MCF 10A (cell line): ENCODE data around the gene ARHGAP28. TPM values are rescaled to one million over a fixed set of nuclear protein-coding genes. Genes with fewer than 3 reads are reported as not detected.

ENCODE experiments used
- BruUV-seq: library from RNA; stranded (reverse); fragments of 400-500 nt; replicated peaks from 2 replicates; lab custom pipeline; 2021; lab: Mats Ljungman, UMichigan
- CTCF ChIA-PET: fragments of 300-600 bp; sonication (Branson Sonifier 250); formaldehyde crosslinking; extraction: SDS; loops from one replicate; lab custom pipeline; 2021; ENCODE audit warnings: antibody characterized with exemption, inconsistent platforms; lab: Yijun Ruan, JAX
- POLR2A ChIA-PET: fragments of 300-600, 350-650 bp; sonication (Branson Sonifier 250); formaldehyde crosslinking; extraction: SDS; loops from one replicate; lab custom pipeline; 2020; ENCODE audit warnings: antibody characterized with exemption, inconsistent platforms; lab: Yijun Ruan, JAX
- DNase-seq: peaks from one replicate; pipeline ENCODE4 v3.0.0-alpha.2; 2018; ENCODE audit not compliant: unreplicated experiment
- H3K27ac Mint-ChIP-seq: one replicate; pipeline ENCODE4 v1.8.0; 2022; ENCODE audit warnings: mild to moderate bottlenecking, low read depth, mixed read lengths; ENCODE audit not compliant: unreplicated experiment
- H3K27me3 Mint-ChIP-seq: one replicate; pipeline ENCODE4 v1.8.0; 2022; ENCODE audit warnings: mixed read lengths; ENCODE audit not compliant: insufficient read depth, unreplicated experiment
- H3K36me3 Mint-ChIP-seq: one replicate; pipeline ENCODE4 v1.8.0; 2022; ENCODE audit warnings: mild to moderate bottlenecking, moderate library complexity, mixed read lengths; ENCODE audit not compliant: insufficient read depth, unreplicated experiment
- H3K4me1 Mint-ChIP-seq: one replicate; pipeline ENCODE4 v1.8.0; 2022; ENCODE audit warnings: mixed read lengths; ENCODE audit not compliant: insufficient read depth, unreplicated experiment
- H3K4me3 Mint-ChIP-seq: one replicate; pipeline ENCODE4 v1.8.0; 2022; ENCODE audit warnings: mild to moderate bottlenecking, moderate library complexity, mixed read lengths; ENCODE audit not compliant: unreplicated experiment
- H3K9me3 Mint-ChIP-seq: one replicate; pipeline ENCODE4 v1.8.0; 2022; ENCODE audit warnings: mixed read lengths; ENCODE audit not compliant: unreplicated experiment
- CTCF ChIP-seq: fragments of 200-600 bp; IDR thresholded peaks from one replicate; pipeline ENCODE4 v1.8.0; 2022; ENCODE audit warnings: antibody characterized with exemption, mild to moderate bottlenecking; ENCODE audit not compliant: unreplicated experiment
- intact Hi-C: fragments of 100-400 bp; cut with micrococcal nuclease; formaldehyde crosslinking; loops from 2 replicates; pipeline ENCODE4 v1.14.1; 2022
- total RNA-seq: library from RNA; stranded (reverse); gene quantifications from 2 replicates; pipeline ENCODE4 v1.2.3, GENCODE V29; 2022

The ARHGAP28 gene
- total RNA-seq, 1 experiment from 2014 or later = 3.0 TPM

- Mint-ChIP-seq H3K4me3 (no peak overlapping the region), H3K9me3 (no peaks in the 10 kb centered on the region), H3K27ac (no peak overlapping the region), H3K4me1 (peaks cover 8% of the 10 kb centered on the region), H3K36me3 (no peaks in the 10 kb centered on the region), H3K27me3 (no peaks in the 10 kb centered on the region)
- intact Hi-C loops = no loop called here
- ChIA-PET CTCF (no interaction called here), POLR2A (interaction anchor here (0.6 kb wide), 1 partner anchor 18 kb away, joined by 3 read pairs; no protein-coding TSS in a partner anchor)
- no peak for DNase-seq
- no TSS peak for BruUV-seq
- no peak for TF ChIP-seq CTCF
Measured at GRCh38 chr18:6785411-6785810, 55.9 kb downstream of the ARHGAP28 start.

- POLR2A ChIA-PET = no interaction called here
- DNase-seq = no peak
- intact Hi-C loops = no loop called here
- CTCF ChIA-PET = no interaction called here
- no peaks in the 10 kb centered on the region for H3K27me3 Mint-ChIP-seq
- TF ChIP-seq CTCF = no peak
- BruUV-seq = no TSS peak
- H3K36me3 Mint-ChIP-seq = no peaks in the 10 kb centered on the region
- no peaks in the 10 kb centered on the region for H3K9me3 Mint-ChIP-seq
- H3K27ac Mint-ChIP-seq = no peak overlapping the region
- no peak overlapping the region for H3K4me3 Mint-ChIP-seq
- H3K4me1 Mint-ChIP-seq = no peaks in the 10 kb centered on the region
Measured at GRCh38 chr18:6792391-6792790, 62.9 kb downstream of the ARHGAP28 start.

GRCh38 chr18:6793455-6793854, 63.9 kb downstream of the ARHGAP28 start:
- no peak for TF ChIP-seq CTCF
- Mint-ChIP-seq H3K9me3 (no peaks in the 10 kb centered on the region), H3K4me3 (no peak overlapping the region), H3K4me1 (no peaks in the 10 kb centered on the region), H3K27me3 (no peaks in the 10 kb centered on the region), H3K36me3 (no peaks in the 10 kb centered on the region), H3K27ac (no peak overlapping the region)
- CTCF ChIA-PET = no interaction called here
- intact Hi-C loops = no loop called here
- DNase-seq = no peak
- no TSS peak for BruUV-seq
- POLR2A ChIA-PET = no interaction called here

- no peak overlapping the region for H3K4me3 Mint-ChIP-seq
- no peak overlapping the region for H3K27ac Mint-ChIP-seq
- CTCF ChIA-PET = no interaction called here
- H3K27me3 Mint-ChIP-seq = no peaks in the 10 kb centered on the region
- H3K4me1 Mint-ChIP-seq = no peaks in the 10 kb centered on the region
- no peaks in the 10 kb centered on the region for H3K9me3 Mint-ChIP-seq
- no peaks in the 10 kb centered on the region for H3K36me3 Mint-ChIP-seq
- no peak for TF ChIP-seq CTCF
- no TSS peak for BruUV-seq
- POLR2A ChIA-PET = no interaction called here
- DNase-seq = no peak
- intact Hi-C loops = no loop called here
Measured at GRCh38 chr18:6793986-6794385, 64.5 kb downstream of the ARHGAP28 start.
